GM23338 (cell line): ENCODE measurements around the gene LRP10. TPM values are rescaled to one million over a fixed set of nuclear protein-coding genes. Genes with fewer than 3 reads are reported as not detected.

ENCODE experiments used
- ATAC-seq: fragments of 200-7000 bp; cut with Tn5 transposase; 3 replicates; pipeline ENCODE4 v1.9.1; 2020
- DNase-seq: peaks from one replicate; pipeline ENCODE4 v3.0.0-alpha.2; 2015; ENCODE audit warnings: low spot score
- H2AFZ ChIP-seq: fragments of 200-600 bp; sonication (generic); 2 replicates; pipeline ENCODE4 v1.8.0; 2016; ENCODE audit warnings: antibody characterized with exemption, mild to moderate bottlenecking, moderate library complexity
- H3F3A ChIP-seq: fragments of 200-600 bp; sonication (generic); replicated peaks from 2 replicates; pipeline ENCODE4 v1.8.0; 2017; ENCODE audit warnings: antibody characterized with exemption, mixed run types, low read depth
- H3K27ac ChIP-seq: fragments of 200-600 bp; sonication (generic); 2 replicates; pipeline ENCODE4 v1.6.1; 2016; ENCODE audit warnings: low read depth
- H3K27me3 ChIP-seq: fragments of 200-600 bp; sonication (generic); 2 replicates; pipeline ENCODE4 v1.8.0; 2016; ENCODE audit warnings: mild to moderate bottlenecking, mixed run types, moderate library complexity; ENCODE audit not compliant: insufficient read depth
- H3K36me3 ChIP-seq: fragments of 200-600 bp; sonication (generic); 2 replicates; pipeline ENCODE4 v1.8.0; 2016; ENCODE audit warnings: mild to moderate bottlenecking; ENCODE audit not compliant: insufficient read depth
- H3K4me1 ChIP-seq: fragments of 200-600 bp; sonication (generic); 2 replicates; pipeline ENCODE4 v1.8.0; 2016; ENCODE audit warnings: mild to moderate bottlenecking, moderate library complexity; ENCODE audit not compliant: insufficient read depth
- H3K4me2 ChIP-seq: fragments of 200-600 bp; sonication (generic); 2 replicates; pipeline ENCODE4 v1.7.1; 2017; ENCODE audit warnings: mixed run types
- H3K4me3 ChIP-seq: fragments of 200-600 bp; sonication (generic); 2 replicates; pipeline ENCODE4 v1.6.1; 2016; ENCODE audit warnings: mixed run types
- H3K79me2 ChIP-seq: fragments of 200-600 bp; sonication (generic); replicated peaks from 2 replicates; pipeline ENCODE4 v1.8.0; 2017; ENCODE audit warnings: mild to moderate bottlenecking; ENCODE audit not compliant: insufficient read depth
- H3K9me2 ChIP-seq: fragments of 200-600 bp; sonication (generic); 2 replicates; pipeline ENCODE4 v1.8.0; 2017; ENCODE audit not compliant: insufficient read depth
- H4K20me1 ChIP-seq: fragments of 200-600 bp; sonication (generic); replicated peaks from 2 replicates; pipeline ENCODE4 v1.8.0; 2017; ENCODE audit warnings: mild to moderate bottlenecking; ENCODE audit not compliant: insufficient read depth
- H3K27ac Mint-ChIP-seq: 2 replicates; pipeline ENCODE4 v1.8.0; 2020; ENCODE audit warnings: inconsistent platforms, mild to moderate bottlenecking, moderate library complexity, mixed read lengths
- H3K27me3 Mint-ChIP-seq: 3 replicates; pipeline ENCODE4 v1.8.0; 2022; ENCODE audit warnings: low read depth, mild to moderate bottlenecking, moderate library complexity, mixed read lengths, inconsistent platforms; ENCODE audit not compliant: insufficient read depth, poor library complexity
- H3K36me3 Mint-ChIP-seq: 3 replicates; pipeline ENCODE4 v1.8.0; 2021; ENCODE audit warnings: low read depth, mild to moderate bottlenecking, inconsistent platforms, moderate library complexity, mixed read lengths
- H3K4me1 Mint-ChIP-seq: 3 replicates; pipeline ENCODE4 v1.8.0; 2020; ENCODE audit warnings: mild to moderate bottlenecking, inconsistent platforms, mixed read lengths
- H3K4me3 Mint-ChIP-seq: 3 replicates; pipeline ENCODE4 v1.8.0; 2021; ENCODE audit warnings: moderate library complexity, mild to moderate bottlenecking, inconsistent platforms, mixed read lengths
- H3K9me3 Mint-ChIP-seq: 3 replicates; pipeline ENCODE4 v1.8.0; 2020; ENCODE audit warnings: moderate library complexity, mild to moderate bottlenecking, inconsistent platforms, mixed read lengths
- CREB1 ChIP-seq: fragments of 250-450 bp; sonication (Bioruptor Pico); IDR thresholded peaks from 2 replicates; pipeline ENCODE4 v1.5.0; 2020; ENCODE audit warnings: low read depth, mild to moderate bottlenecking, moderate library complexity
- POLR2AphosphoS5 ChIP-seq: IDR thresholded peaks from 2 replicates; pipeline ENCODE4 v1.6.1; 2016; ENCODE audit warnings: antibody characterized with exemption, low read depth
- polyA plus RNA-seq: library from polyadenylated mRNA; unstranded; fragments of >200 nt; fragmentation: Nextera tagmentation; extraction: Ambion mirVana; gene quantifications from 2 replicates; pipeline ENCODE4 v1.2.1, GENCODE V29; 2016
- total RNA-seq: library from RNA; depleted of rRNA; stranded (reverse); fragments of >200 nt; shearing (Covaris generic); gene quantifications from 2 replicates; pipeline ENCODE4 v1.2.3, GENCODE V29; 2014
- TF ChIP-seq, protein P1 (sequence below): IDR thresholded peaks from 2 replicates; pipeline ENCODE4 v1.6.1; 2016; ENCODE audit warnings: antibody characterized with exemption
- TF ChIP-seq, protein P2 (sequence below): IDR thresholded peaks from one replicate; pipeline ENCODE4 v1.6.1; 2018; ENCODE audit warnings: antibody characterized with exemption; ENCODE audit not compliant: unreplicated experiment
- TF ChIP-seq, protein P3 (sequence below), 2 experiments: fragments of 200-600 bp in 1 of 2; sonication (generic) in 1 of 2; conservative IDR thresholded peaks; 2 replicates each; pipeline versions ENCODE4 v1.5.1 to v1.6.1; 2016 to 2017; ENCODE audit warnings: antibody characterized with exemption in 2 of 2, low read depth in 2 of 2, mild to moderate bottlenecking in 2 of 2, moderate library complexity in 1 of 2
- TF ChIP-seq, protein P4 (sequence below): fragments of 250-450 bp; sonication (Bioruptor Pico); IDR thresholded peaks from 2 replicates; pipeline ENCODE4 v1.5.0; 2020; ENCODE audit warnings: mild to moderate bottlenecking, moderate library complexity

Gene LRP10
- total and polyA plus RNA-seq, 2 experiments from 2014 or later: 6.4 to 18.1 TPM

DNA sequence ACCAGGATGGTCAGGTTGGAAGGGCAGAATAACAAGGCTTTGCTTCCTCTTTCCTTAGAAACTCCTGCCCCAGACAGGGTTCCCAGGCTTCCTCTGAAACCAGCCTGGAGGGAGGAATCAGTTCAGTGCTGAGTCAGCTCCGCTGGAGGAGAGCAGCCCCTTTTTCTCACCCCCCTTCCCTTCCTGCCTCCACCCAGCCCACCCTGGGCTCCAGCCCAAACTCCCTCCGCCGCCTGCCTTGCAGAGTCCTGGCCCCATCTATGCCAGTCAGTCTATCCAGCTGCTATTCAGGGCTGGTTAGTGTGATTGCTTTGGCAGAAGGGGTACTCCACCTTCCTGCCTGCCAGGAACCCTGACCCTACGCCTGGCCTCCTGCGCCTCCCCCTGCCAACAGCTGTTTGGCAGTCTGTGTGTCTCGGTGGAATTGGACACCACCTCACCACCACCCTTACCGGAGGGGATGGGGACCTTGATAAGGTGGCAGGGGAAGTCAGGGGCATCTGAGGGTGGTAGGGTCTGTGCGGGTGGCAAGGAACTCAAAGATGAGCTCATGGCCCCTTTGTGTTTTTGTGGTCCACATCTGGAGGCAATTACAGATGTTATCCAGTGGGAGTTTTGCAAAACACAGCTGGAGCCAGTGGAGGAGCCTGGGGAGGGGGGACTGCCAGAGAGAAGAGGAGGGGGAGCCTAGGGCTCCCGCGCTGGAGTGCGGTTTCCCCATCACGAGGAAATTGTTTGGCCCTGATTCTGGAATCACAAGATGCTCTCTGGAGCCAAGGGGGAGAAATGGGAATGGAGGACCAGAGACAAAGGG, 23.0 kb upstream of the LRP10 start:
- Mint-ChIP-seq H3K4me1 (peaks cover 27% of the 10 kb centered on the region), H3K27me3 (peaks cover 13% of the 10 kb centered on the region), H3K4me3 (no peak overlapping the region), H3K27ac (peak overlapping the region; percentile 80), H3K9me3 (no peaks in the 10 kb centered on the region; the same call in 2 of the 3 replicates), H3K36me3 (peaks cover 27% of the 10 kb centered on the region)
- no peaks in the 10 kb centered on the region for H4K20me1 ChIP-seq
- H2AFZ ChIP-seq: no peak overlapping the region
- DNase-seq (peak; percentile 48), ATAC-seq (peak; percentile 21)
- peaks cover 15% of the 10 kb centered on the region for H3F3A ChIP-seq
- no peaks in the 10 kb centered on the region for H3K36me3 ChIP-seq
- H3K4me3 ChIP-seq: no peak overlapping the region
- H3K27ac ChIP-seq: peak overlapping the region; percentile 88
- H3K79me2 ChIP-seq: no peaks in the 10 kb centered on the region
- H3K27me3 ChIP-seq: no peaks in the 10 kb centered on the region
- peaks cover 23% of the 10 kb centered on the region for H3K4me1 ChIP-seq
- no peaks in the 10 kb centered on the region for H3K9me2 ChIP-seq
- TF ChIP-seq, protein P1, sequence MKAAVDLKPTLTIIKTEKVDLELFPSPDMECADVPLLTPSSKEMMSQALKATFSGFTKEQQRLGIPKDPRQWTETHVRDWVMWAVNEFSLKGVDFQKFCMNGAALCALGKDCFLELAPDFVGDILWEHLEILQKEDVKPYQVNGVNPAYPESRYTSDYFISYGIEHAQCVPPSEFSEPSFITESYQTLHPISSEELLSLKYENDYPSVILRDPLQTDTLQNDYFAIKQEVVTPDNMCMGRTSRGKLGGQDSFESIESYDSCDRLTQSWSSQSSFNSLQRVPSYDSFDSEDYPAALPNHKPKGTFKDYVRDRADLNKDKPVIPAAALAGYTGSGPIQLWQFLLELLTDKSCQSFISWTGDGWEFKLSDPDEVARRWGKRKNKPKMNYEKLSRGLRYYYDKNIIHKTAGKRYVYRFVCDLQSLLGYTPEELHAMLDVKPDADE: no peak
- TF ChIP-seq CREB1: no peak
- H3K4me2 ChIP-seq: peak overlapping the region; percentile 57

DNA sequence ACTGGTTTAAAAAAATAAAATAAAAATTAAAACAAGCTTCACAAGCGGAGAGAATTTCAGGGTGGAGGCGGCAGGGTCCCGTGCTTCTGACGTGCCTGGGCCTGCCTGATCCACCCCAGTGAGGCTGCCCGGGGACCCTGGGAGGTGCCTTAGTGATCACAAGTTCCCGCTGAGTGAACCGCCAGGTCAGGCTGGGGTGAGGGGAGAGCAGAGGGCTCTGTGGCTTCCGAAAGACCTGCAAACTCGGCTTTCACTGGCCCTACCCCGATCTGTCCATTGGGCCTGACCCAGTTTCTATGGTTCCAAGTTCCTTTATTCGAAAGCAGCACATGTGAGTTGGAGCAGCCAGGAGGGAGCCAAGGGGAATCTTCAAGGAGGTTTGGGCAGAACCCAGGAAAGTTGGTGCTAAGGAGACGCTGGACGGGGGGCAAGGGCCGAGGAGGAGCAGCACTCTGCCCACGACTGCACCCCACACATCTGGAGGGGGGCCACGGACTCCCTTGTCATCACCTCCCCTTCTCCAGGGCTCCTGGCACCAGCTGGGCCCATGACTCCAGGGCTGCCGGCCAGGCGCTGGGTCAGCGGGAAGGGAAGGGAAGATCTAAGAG, 22.2 kb upstream of the LRP10 start:
- no peaks in the 10 kb centered on the region for H3K79me2 ChIP-seq
- Mint-ChIP-seq H3K4me3 (no peak overlapping the region), H3K27ac (peak overlapping the region; percentile 86), H3K4me1 (peaks cover 26% of the 10 kb centered on the region), H3K9me3 (no peaks in the 10 kb centered on the region; the same call in 2 of the 3 replicates), H3K27me3 (peaks cover 13% of the 10 kb centered on the region), H3K36me3 (peaks cover 19% of the 10 kb centered on the region)
- peak; percentile 13 for ATAC-seq
- DNase-seq: peak; percentile 48
- H4K20me1 ChIP-seq: no peaks in the 10 kb centered on the region
- no peaks in the 10 kb centered on the region for H3K36me3 ChIP-seq
- H3K27ac ChIP-seq: peak overlapping the region; percentile 88; the same call in 1 of the 2 replicates
- peak overlapping the region; percentile 93 for H2AFZ ChIP-seq
- H3K4me1 ChIP-seq: peaks cover 23% of the 10 kb centered on the region
- no peak overlapping the region for H3K4me3 ChIP-seq
- peaks cover 21% of the 10 kb centered on the region for H3F3A ChIP-seq
- H3K4me2 ChIP-seq: peak overlapping the region; percentile 10; the same call in 1 of the 2 replicates
- no peaks in the 10 kb centered on the region for H3K27me3 ChIP-seq
- H3K9me2 ChIP-seq: no peaks in the 10 kb centered on the region
- TF ChIP-seq, protein P2, sequence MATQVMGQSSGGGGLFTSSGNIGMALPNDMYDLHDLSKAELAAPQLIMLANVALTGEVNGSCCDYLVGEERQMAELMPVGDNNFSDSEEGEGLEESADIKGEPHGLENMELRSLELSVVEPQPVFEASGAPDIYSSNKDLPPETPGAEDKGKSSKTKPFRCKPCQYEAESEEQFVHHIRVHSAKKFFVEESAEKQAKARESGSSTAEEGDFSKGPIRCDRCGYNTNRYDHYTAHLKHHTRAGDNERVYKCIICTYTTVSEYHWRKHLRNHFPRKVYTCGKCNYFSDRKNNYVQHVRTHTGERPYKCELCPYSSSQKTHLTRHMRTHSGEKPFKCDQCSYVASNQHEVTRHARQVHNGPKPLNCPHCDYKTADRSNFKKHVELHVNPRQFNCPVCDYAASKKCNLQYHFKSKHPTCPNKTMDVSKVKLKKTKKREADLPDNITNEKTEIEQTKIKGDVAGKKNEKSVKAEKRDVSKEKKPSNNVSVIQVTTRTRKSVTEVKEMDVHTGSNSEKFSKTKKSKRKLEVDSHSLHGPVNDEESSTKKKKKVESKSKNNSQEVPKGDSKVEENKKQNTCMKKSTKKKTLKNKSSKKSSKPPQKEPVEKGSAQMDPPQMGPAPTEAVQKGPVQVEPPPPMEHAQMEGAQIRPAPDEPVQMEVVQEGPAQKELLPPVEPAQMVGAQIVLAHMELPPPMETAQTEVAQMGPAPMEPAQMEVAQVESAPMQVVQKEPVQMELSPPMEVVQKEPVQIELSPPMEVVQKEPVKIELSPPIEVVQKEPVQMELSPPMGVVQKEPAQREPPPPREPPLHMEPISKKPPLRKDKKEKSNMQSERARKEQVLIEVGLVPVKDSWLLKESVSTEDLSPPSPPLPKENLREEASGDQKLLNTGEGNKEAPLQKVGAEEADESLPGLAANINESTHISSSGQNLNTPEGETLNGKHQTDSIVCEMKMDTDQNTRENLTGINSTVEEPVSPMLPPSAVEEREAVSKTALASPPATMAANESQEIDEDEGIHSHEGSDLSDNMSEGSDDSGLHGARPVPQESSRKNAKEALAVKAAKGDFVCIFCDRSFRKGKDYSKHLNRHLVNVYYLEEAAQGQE: no peak
- TF ChIP-seq, protein P3, sequence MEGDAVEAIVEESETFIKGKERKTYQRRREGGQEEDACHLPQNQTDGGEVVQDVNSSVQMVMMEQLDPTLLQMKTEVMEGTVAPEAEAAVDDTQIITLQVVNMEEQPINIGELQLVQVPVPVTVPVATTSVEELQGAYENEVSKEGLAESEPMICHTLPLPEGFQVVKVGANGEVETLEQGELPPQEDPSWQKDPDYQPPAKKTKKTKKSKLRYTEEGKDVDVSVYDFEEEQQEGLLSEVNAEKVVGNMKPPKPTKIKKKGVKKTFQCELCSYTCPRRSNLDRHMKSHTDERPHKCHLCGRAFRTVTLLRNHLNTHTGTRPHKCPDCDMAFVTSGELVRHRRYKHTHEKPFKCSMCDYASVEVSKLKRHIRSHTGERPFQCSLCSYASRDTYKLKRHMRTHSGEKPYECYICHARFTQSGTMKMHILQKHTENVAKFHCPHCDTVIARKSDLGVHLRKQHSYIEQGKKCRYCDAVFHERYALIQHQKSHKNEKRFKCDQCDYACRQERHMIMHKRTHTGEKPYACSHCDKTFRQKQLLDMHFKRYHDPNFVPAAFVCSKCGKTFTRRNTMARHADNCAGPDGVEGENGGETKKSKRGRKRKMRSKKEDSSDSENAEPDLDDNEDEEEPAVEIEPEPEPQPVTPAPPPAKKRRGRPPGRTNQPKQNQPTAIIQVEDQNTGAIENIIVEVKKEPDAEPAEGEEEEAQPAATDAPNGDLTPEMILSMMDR (conservative IDR thresholded peaks at IDR 0.05; ENCODE audit: low read depth in 2 of 2): no peak
- TF ChIP-seq, protein P4, sequence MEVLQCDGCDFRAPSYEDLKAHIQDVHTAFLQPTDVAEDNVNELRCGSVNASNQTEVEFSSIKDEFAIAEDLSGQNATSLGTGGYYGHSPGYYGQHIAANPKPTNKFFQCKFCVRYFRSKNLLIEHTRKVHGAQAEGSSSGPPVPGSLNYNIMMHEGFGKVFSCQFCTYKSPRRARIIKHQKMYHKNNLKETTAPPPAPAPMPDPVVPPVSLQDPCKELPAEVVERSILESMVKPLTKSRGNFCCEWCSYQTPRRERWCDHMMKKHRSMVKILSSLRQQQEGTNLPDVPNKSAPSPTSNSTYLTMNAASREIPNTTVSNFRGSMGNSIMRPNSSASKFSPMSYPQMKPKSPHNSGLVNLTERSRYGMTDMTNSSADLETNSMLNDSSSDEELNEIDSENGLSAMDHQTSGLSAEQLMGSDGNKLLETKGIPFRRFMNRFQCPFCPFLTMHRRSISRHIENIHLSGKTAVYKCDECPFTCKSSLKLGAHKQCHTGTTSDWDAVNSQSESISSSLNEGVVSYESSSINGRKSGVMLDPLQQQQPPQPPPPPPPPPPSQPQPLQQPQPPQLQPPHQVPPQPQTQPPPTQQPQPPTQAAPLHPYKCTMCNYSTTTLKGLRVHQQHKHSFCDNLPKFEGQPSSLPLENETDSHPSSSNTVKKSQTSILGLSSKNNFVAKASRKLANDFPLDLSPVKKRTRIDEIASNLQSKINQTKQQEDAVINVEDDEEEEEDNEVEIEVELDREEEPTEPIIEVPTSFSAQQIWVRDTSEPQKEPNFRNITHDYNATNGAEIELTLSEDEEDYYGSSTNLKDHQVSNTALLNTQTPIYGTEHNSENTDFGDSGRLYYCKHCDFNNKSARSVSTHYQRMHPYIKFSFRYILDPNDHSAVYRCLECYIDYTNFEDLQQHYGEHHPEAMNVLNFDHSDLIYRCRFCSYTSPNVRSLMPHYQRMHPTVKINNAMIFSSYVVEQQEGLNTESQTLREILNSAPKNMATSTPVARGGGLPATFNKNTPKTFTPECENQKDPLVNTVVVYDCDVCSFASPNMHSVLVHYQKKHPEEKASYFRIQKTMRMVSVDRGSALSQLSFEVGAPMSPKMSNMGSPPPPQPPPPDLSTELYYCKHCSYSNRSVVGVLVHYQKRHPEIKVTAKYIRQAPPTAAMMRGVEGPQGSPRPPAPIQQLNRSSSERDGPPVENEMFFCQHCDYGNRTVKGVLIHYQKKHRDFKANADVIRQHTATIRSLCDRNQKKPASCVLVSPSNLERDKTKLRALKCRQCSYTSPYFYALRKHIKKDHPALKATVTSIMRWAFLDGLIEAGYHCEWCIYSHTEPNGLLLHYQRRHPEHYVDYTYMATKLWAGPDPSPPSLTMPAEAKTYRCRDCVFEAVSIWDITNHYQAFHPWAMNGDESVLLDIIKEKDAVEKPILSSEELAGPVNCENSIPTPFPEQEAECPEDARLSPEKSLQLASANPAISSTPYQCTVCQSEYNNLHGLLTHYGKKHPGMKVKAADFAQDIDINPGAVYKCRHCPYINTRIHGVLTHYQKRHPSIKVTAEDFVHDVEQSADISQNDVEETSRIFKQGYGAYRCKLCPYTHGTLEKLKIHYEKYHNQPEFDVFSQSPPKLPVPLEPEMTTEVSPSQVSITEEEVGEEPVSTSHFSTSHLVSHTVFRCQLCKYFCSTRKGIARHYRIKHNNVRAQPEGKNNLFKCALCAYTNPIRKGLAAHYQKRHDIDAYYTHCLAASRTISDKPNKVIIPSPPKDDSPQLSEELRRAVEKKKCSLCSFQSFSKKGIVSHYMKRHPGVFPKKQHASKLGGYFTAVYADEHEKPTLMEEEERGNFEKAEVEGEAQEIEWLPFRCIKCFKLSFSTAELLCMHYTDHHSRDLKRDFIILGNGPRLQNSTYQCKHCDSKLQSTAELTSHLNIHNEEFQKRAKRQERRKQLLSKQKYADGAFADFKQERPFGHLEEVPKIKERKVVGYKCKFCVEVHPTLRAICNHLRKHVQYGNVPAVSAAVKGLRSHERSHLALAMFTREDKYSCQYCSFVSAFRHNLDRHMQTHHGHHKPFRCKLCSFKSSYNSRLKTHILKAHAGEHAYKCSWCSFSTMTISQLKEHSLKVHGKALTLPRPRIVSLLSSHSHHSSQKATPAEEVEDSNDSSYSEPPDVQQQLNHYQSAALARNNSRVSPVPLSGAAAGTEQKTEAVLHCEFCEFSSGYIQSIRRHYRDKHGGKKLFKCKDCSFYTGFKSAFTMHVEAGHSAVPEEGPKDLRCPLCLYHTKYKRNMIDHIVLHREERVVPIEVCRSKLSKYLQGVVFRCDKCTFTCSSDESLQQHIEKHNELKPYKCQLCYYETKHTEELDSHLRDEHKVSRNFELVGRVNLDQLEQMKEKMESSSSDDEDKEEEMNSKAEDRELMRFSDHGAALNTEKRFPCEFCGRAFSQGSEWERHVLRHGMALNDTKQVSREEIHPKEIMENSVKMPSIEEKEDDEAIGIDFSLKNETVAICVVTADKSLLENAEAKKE (CRISPR knock-in tag): no peak
- TF ChIP-seq CREB1 (no peak), POLR2AphosphoS5 (no peak)
